CD4-positive, alpha-beta T cell (primary cell): ENCODE measurements around the gene TBC1D2B. TPM values are rescaled to one million over a fixed set of nuclear protein-coding genes. Genes with fewer than 3 reads are reported as not detected.

Experiments used
- ATAC-seq: fragments of 200-7000 bp; cut with Tn5 transposase; one replicate; pipeline ENCODE4 v1.10.0; 2022; ENCODE audit warnings: mild to moderate bottlenecking; ENCODE audit not compliant: poor library complexity
- CTCF ChIA-PET: fragments of 350-600 bp; sonication (Branson Sonifier 250); formaldehyde crosslinking; loops from one replicate; lab custom pipeline; 2021; ENCODE audit warnings: antibody characterized with exemption, inconsistent platforms; lab: Charles Lee
- POLR2A ChIA-PET: fragments of 350-600 bp; sonication (Branson Sonifier 250); formaldehyde crosslinking; loops from one replicate; lab custom pipeline; 2021; ENCODE audit warnings: antibody characterized with exemption, inconsistent platforms; lab: Charles Lee
- DNase-seq, 14 experiments: peaks; one replicate each; pipeline ENCODE4 v3.0.0-alpha.2; 2013 to 2020; ENCODE audit warnings: mixed read lengths in 2 of 14
- H3K27ac ChIP-seq, 2 donors: one replicate each; pipeline versions ENCODE4 v1.5.1 to v1.7.0; 2013; ENCODE audit warnings: low read length in 2 of 2, low read depth in 1 of 2, mild to moderate bottlenecking in 1 of 2
- H3K27me3 ChIP-seq, 2 experiments: 1 replicate in 1 of 2; 2 replicates in 1 of 2; pipeline versions ENCODE4 v1.6.1 to v1.7.0; 2013; ENCODE audit warnings: low read length in 2 of 2, control low read depth in 1 of 2, mild to moderate bottlenecking in 1 of 2, moderate library complexity in 1 of 2; ENCODE audit not compliant: insufficient read depth in 2 of 2, control insufficient read depth in 1 of 2
- H3K36me3 ChIP-seq: one replicate; pipeline ENCODE4 v1.6.1; 2013; ENCODE audit warnings: low read length, control low read depth; ENCODE audit not compliant: insufficient read depth
- H3K4me1 ChIP-seq: one replicate; pipeline ENCODE4 v1.6.1; 2013; ENCODE audit warnings: low read length, control low read depth; ENCODE audit not compliant: insufficient read depth
- H3K4me3 ChIP-seq: one replicate; pipeline ENCODE4 v1.5.1; 2013; ENCODE audit warnings: mild to moderate bottlenecking, low read length, moderate library complexity
- H3K9me3 ChIP-seq, 2 experiments: 1 replicate in 1 of 2; 2 replicates in 1 of 2; pipeline versions ENCODE4 v1.6.1 to v1.7.0; 2013; ENCODE audit warnings: low read length in 2 of 2, mild to moderate bottlenecking in 2 of 2, control low read depth in 1 of 2, moderate library complexity in 1 of 2; ENCODE audit not compliant: control insufficient read depth in 1 of 2, insufficient read depth in 1 of 2
- H3K27ac Mint-ChIP-seq: one replicate; pipeline ENCODE4 v1.8.0; 2020; ENCODE audit warnings: mixed read lengths
- H3K27me3 Mint-ChIP-seq: one replicate; pipeline ENCODE4 v1.8.0; 2021; ENCODE audit warnings: mixed read lengths
- H3K36me3 Mint-ChIP-seq: one replicate; pipeline ENCODE4 v1.8.0; 2021; ENCODE audit warnings: low read depth, mixed read lengths
- H3K4me1 Mint-ChIP-seq: one replicate; pipeline ENCODE4 v1.8.0; 2021; ENCODE audit warnings: low read depth, mixed read lengths
- H3K4me3 Mint-ChIP-seq: one replicate; pipeline ENCODE4 v1.8.0; 2020; ENCODE audit warnings: mild to moderate bottlenecking, mixed read lengths
- H3K9me3 Mint-ChIP-seq: one replicate; pipeline ENCODE4 v1.8.0; 2020; ENCODE audit warnings: mixed read lengths
- CTCF ChIP-seq: fragments of 200-600 bp; IDR thresholded peaks from one replicate; pipeline ENCODE4 v1.8.0; 2022; ENCODE audit warnings: antibody characterized with exemption, mild to moderate bottlenecking
- intact Hi-C, 2 experiments: fragments of 100-400 bp; cut with DNase I in 1 of 2; cut with micrococcal nuclease in 1 of 2; formaldehyde crosslinking; loops; one replicate each; pipeline versions ENCODE4 v1.15.1 to v1.9.0; 2023 to 2025; cut with DNase I, micrococcal nuclease
- total RNA-seq, 174 experiments: library from RNA in 2 of 174; stranded (reverse) in 2 of 174; gene quantifications; one replicate each; pipeline ENCODE4 v1.2.3 and lab custom pipeline; 2021 to 2026

The TBC1D2B gene
- total RNA-seq, 2 experiments from 2014 or later: 89.3 to 97.6 TPM

DNA sequence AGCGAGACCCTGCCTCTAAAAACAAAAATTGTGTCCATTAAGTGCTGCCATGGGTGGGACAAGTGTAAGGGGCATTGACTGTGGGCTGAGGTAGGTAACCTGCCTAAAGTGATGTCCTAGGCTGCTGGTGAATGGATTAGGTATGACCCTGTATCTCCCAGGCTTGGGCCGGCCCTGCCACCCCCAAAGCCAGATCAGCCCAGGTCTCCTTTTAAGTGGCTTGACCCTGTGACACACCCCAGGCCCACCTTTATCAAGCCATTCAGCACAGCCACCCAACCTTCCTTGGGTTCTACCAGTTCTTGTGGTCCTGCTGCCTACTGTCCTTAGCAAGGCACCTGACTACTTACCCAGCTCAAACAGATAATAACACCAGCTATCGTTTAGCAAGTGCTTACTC, 35.0 kb upstream of the TBC1D2B start:
- Mint-ChIP-seq H3K4me1 (peaks cover 4% of the 10 kb centered on the region), H3K36me3 (no peaks in the 10 kb centered on the region), H3K27ac (no peak overlapping the region), H3K27me3 (no peaks in the 10 kb centered on the region), H3K9me3 (no peaks in the 10 kb centered on the region), H3K4me3 (no peak overlapping the region)
- ATAC-seq (no peak), DNase-seq (no peak)
- POLR2A ChIA-PET: no interaction called here
- Histone ChIP-seq H3K4me3 (no peak overlapping the region), H3K36me3 (no peaks in the 10 kb centered on the region), H3K27me3 (no peaks in the 10 kb centered on the region), H3K27ac (no peak overlapping the region), H3K9me3 (no peaks in the 10 kb centered on the region), H3K4me1 (peaks cover 5% of the 10 kb centered on the region)
- CTCF ChIA-PET: interaction anchor here (0.6 to 3.5 kb wide), 19 partner anchors 10 to 639 kb away, joined by 3 to 57 read pairs (median 4); partner anchors contain the start of genes CIB2 and IDH3A
- intact Hi-C loops: loop anchor here (2.0 to 5.0 kb wide), 4 partner anchors 18 to 640 kb away; partner anchors contain the start of gene CIB2 (in 1 of the 2)
- no peak for TF ChIP-seq CTCF

- H3K9me3 ChIP-seq: no peaks in the 10 kb centered on the region
- DNase-seq (no peak), ATAC-seq (no peak)
- Mint-ChIP-seq H3K4me1 (peaks cover 5% of the 10 kb centered on the region), H3K36me3 (no peaks in the 10 kb centered on the region), H3K27me3 (no peaks in the 10 kb centered on the region), H3K4me3 (no peak overlapping the region), H3K9me3 (no peaks in the 10 kb centered on the region), H3K27ac (no peak overlapping the region)
- ChIA-PET POLR2A (no interaction called here), CTCF (interaction anchor here (0.6 to 3.5 kb wide), 5 partner anchors 22 to 153 kb away, joined by 3 to 57 read pairs (median 3); no protein-coding TSS in a partner anchor)
- H3K4me3 ChIP-seq: no peak overlapping the region
- H3K27ac ChIP-seq: no peak overlapping the region
- H3K27me3 ChIP-seq: no peaks in the 10 kb centered on the region
- peaks cover 5% of the 10 kb centered on the region for H3K4me1 ChIP-seq
- intact Hi-C loops: loop anchor here (2.0 to 5.0 kb wide), 4 partner anchors 19 to 641 kb away; partner anchors contain the start of gene CIB2 (in 1 of the 2)
- no peaks in the 10 kb centered on the region for H3K36me3 ChIP-seq
- no peak for TF ChIP-seq CTCF
Measured at GRCh38 chr15:78111788-78112187, 34.3 kb upstream of the TBC1D2B start.

DNA sequence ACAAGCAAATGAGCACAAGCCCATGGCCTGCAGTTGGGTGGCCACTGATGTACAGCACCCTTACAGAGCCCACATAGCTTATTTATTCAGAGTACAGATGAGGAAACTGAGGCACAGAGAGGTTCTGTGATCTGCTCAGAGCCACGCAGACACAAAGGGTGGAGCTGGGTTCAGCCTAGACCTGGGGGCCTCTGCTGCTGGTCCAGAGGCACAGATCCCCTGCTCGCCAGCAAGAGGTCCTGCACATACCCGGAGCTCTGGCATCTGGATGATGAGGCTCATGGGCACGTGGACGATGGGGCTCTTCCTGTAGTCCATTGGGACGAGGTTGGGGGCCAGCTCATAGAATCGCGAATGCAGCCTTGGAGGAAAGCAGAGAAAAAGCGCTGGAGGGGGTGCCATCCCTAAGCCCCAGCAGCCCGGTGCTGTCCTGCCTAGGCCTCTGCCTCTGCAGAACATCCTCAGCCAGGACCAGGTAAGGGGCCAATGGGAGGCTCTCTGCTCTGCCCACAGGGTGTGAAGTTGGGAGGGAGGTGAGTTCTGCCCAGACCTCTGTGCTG, 33.5 kb upstream of the TBC1D2B start:
- CTCF ChIA-PET: interaction anchor here (1.3 kb wide), 1 partner anchor 129 kb away, joined by 5 read pairs; no protein-coding TSS in a partner anchor
- no peaks in the 10 kb centered on the region for H3K27me3 Mint-ChIP-seq
- no peak for TF ChIP-seq CTCF

More for the DNA sequence above, 33.5 kb upstream of the TBC1D2B start:
- Histone ChIP-seq H3K4me3 (no peak overlapping the region), H3K9me3 (no peaks in the 10 kb centered on the region), H3K27me3 (no peaks in the 10 kb centered on the region), H3K27ac (no peak overlapping the region), H3K36me3 (no peaks in the 10 kb centered on the region), H3K4me1 (peaks cover 12% of the 10 kb centered on the region)
- H3K27ac Mint-ChIP-seq: no peak overlapping the region
- ATAC-seq: no peak
- no peaks in the 10 kb centered on the region for H3K36me3 Mint-ChIP-seq
- POLR2A ChIA-PET: no interaction called here
- no peak overlapping the region for H3K4me3 Mint-ChIP-seq
- intact Hi-C loops: loop anchor here in 1 of 2 experiments (5.0 kb wide), 1 partner anchor 641 kb away; no protein-coding TSS in a partner anchor
- peaks cover 10% of the 10 kb centered on the region for H3K4me1 Mint-ChIP-seq
- DNase-seq: no peak
- no peaks in the 10 kb centered on the region for H3K9me3 Mint-ChIP-seq
